Gastroesophageal sphincter (tissue), 3 donors: ENCODE data around the gene SOX6.

Experiments used
- EP300 ChIP-seq: sonication (generic); formaldehyde crosslinking; IDR thresholded peaks from one replicate; pipeline ENCODE4 v1.6.1; 2017; ENCODE audit warnings: antibody characterized with exemption, mild to moderate bottlenecking
- POLR2A ChIP-seq, 2 donors: fragments of 450-650 bp; IDR thresholded peaks; one replicate each; pipeline ENCODE4 v1.6.1; 2017; ENCODE audit warnings: antibody characterized with exemption in 2 of 2, mild to moderate bottlenecking in 2 of 2, moderate library complexity in 1 of 2
- POLR2AphosphoS5 ChIP-seq: sonication (generic); formaldehyde crosslinking; IDR thresholded peaks from one replicate; pipeline ENCODE4 v1.6.1; 2017; ENCODE audit warnings: antibody characterized with exemption
- TF ChIP-seq, protein P1 (sequence below), 4 experiments: fragments of 200-600 bp in 2 of 4; fragments of 450-650 bp in 2 of 4; sonication (generic) in 1 of 4; IDR thresholded peaks; one replicate each; pipeline ENCODE4 v1.5.1; 2017 to 2019; ENCODE audit warnings: antibody characterized with exemption in 4 of 4, mild to moderate bottlenecking in 2 of 4, moderate library complexity in 2 of 4

DNA sequence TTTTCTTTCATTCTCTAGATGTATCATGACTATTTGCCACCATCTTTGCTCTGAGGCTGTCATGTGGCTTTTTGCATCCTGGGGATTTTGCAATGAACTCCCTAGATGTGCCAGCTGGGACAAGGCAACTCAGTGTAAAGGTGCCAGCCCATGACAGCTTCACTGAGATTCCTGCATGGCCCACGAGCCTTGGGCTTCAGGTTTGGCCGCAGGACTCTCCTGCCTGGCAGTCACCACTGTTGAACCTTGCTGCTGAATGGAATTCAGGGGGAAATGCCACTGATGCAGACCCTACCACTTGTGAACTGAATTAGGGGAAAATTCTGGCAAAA is 385.2 kb downstream of the SOX6 start:
- no peak for TF ChIP-seq POLR2A (IDR thresholded peaks at IDR 0.05)
- TF ChIP-seq EP300, result no peak
- TF ChIP-seq, protein P1, sequence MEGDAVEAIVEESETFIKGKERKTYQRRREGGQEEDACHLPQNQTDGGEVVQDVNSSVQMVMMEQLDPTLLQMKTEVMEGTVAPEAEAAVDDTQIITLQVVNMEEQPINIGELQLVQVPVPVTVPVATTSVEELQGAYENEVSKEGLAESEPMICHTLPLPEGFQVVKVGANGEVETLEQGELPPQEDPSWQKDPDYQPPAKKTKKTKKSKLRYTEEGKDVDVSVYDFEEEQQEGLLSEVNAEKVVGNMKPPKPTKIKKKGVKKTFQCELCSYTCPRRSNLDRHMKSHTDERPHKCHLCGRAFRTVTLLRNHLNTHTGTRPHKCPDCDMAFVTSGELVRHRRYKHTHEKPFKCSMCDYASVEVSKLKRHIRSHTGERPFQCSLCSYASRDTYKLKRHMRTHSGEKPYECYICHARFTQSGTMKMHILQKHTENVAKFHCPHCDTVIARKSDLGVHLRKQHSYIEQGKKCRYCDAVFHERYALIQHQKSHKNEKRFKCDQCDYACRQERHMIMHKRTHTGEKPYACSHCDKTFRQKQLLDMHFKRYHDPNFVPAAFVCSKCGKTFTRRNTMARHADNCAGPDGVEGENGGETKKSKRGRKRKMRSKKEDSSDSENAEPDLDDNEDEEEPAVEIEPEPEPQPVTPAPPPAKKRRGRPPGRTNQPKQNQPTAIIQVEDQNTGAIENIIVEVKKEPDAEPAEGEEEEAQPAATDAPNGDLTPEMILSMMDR (IDR thresholded peaks at IDR 0.05), result no peak
- TF ChIP-seq POLR2AphosphoS5, result no peak
